K562 (cell line): ENCODE measurements around the gene FKBP8. TPM values are rescaled to one million over a fixed set of nuclear protein-coding genes. Genes with fewer than 3 reads are reported as not detected.
A peak's percentile ranks its signal among the peaks of the same experiment; 100 is the strongest.

Experiments used
- EGR1 ChIP-seq: fragments of 450-650 bp; conservative IDR thresholded peaks from 2 replicates; pipeline ENCODE4 v1.6.1; 2017; ENCODE audit warnings: mild to moderate bottlenecking
- MBD2 ChIP-seq: sonication (generic); IDR thresholded peaks from 2 replicates; pipeline ENCODE4 v1.6.1; 2016; ENCODE audit warnings: low read depth, borderline replicate concordance
- SREBF1 ChIP-seq: fragments of 150-350 bp; IDR thresholded peaks from 2 replicates; pipeline ENCODE4 v1.6.1; 2014; ENCODE audit warnings: antibody characterized with exemption, low read depth, low read length, borderline replicate concordance
- ZZZ3 ChIP-seq: fragments of 450-650 bp; IDR thresholded peaks from 2 replicates; pipeline ENCODE4 v1.6.1; 2016; ENCODE audit warnings: antibody characterized with exemption, mild to moderate bottlenecking, moderate library complexity
- polyA plus RNA-seq, 8 experiments: library from polyadenylated mRNA; depleted of rRNA in 4 of 8; stranded (reverse) in 5 of 8; unstranded in 3 of 8; fragments of >200 nt; fragmentation: Nextera tagmentation in 2 of 8; fragmentation: Illumina TruSeq in 1 of 8; extraction: Ambion mirVana in 2 of 8; extraction: Trizol in 1 of 8; gene quantifications; 2 replicates each; pipeline versions ENCODE4 v1.2.1 to v1.2.3, GENCODE V29; 2011 to 2014; ENCODE audit warnings: inconsistent platforms in 1 of 8, missing spikeins in 1 of 8
- total RNA-seq, 7 experiments: library from RNA; depleted of rRNA in 6 of 7; stranded (reverse); fragments of >200 nt in 6 of 7; fragmentation: Illumina TruSeq in 2 of 7; extraction: Trizol in 2 of 7; gene quantifications; 2 replicates each; pipeline versions ENCODE4 v1.2.1 to v1.2.3, GENCODE V29; 2011 to 2021; ENCODE audit warnings: low replicate concordance in 1 of 7
- TF ChIP-seq, protein P1 (sequence below): sonication (generic); formaldehyde crosslinking; IDR thresholded peaks from 2 replicates; pipeline ENCODE4 v1.8.0; 2022; ENCODE audit warnings: mild to moderate bottlenecking, missing genetic modification reagents
- TF ChIP-seq, protein P2 (sequence below): fragments of 250-450 bp; sonication (Bioruptor Pico); IDR thresholded peaks from 2 replicates; pipeline ENCODE4 v1.5.0; 2021; ENCODE audit warnings: mild to moderate bottlenecking, moderate library complexity
- TF ChIP-seq, protein P3 (sequence below): fragments of 200-800 bp; sonication (Bioruptor generic); IDR thresholded peaks from 2 replicates; pipeline ENCODE4 v1.6.1; 2017; ENCODE audit warnings: missing genetic modification characterization, missing compliant biosample characterization

The FKBP8 gene
- total and polyA plus RNA-seq, 9 of the 15 experiments (the other 6 are each of a cell fraction or from before 2014, with no cell fraction given) = 0.46 to 236 (median 104) TPM

DNA sequence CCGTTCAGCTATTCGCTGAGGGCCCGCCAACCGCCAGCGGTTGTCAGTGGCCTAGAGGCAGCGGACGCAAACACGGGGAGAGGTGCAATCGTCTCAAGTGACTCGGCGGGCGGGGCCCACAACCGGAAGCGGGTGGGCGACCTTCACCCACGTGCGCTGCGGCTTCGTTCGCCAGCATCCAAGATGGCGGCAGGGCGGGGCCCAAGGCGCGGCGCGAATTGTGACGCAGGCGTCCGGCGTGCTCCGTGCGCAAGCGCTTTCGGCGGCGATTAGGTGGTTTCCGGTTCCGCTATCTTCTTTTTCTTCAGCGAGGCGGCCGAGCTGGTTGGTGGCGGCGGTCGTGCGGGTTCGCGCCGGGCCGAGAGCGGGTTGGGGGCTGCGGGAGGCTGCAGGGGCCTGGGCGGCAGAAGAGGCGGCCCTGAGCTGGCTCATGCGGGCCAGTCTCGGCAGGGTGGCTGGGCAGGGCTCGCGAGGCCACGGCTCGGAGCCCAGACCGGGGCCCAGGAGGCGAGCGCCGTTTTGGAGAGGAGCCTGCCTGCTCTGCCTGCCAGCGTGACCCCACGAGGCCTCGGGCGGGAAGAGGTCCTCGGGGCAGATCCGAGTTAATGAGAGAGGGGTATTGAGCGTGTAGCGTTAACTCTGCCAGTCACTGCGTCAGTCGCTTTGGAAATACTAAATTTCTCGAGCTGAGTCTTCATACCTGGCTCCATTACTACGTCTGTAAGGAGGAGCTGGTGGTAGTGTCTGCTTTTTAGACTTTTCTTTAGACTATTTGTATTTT is 28.4 kb upstream of the FKBP8 start, which contains the start of gene UBA52 (continued):
- TF ChIP-seq, protein P1, sequence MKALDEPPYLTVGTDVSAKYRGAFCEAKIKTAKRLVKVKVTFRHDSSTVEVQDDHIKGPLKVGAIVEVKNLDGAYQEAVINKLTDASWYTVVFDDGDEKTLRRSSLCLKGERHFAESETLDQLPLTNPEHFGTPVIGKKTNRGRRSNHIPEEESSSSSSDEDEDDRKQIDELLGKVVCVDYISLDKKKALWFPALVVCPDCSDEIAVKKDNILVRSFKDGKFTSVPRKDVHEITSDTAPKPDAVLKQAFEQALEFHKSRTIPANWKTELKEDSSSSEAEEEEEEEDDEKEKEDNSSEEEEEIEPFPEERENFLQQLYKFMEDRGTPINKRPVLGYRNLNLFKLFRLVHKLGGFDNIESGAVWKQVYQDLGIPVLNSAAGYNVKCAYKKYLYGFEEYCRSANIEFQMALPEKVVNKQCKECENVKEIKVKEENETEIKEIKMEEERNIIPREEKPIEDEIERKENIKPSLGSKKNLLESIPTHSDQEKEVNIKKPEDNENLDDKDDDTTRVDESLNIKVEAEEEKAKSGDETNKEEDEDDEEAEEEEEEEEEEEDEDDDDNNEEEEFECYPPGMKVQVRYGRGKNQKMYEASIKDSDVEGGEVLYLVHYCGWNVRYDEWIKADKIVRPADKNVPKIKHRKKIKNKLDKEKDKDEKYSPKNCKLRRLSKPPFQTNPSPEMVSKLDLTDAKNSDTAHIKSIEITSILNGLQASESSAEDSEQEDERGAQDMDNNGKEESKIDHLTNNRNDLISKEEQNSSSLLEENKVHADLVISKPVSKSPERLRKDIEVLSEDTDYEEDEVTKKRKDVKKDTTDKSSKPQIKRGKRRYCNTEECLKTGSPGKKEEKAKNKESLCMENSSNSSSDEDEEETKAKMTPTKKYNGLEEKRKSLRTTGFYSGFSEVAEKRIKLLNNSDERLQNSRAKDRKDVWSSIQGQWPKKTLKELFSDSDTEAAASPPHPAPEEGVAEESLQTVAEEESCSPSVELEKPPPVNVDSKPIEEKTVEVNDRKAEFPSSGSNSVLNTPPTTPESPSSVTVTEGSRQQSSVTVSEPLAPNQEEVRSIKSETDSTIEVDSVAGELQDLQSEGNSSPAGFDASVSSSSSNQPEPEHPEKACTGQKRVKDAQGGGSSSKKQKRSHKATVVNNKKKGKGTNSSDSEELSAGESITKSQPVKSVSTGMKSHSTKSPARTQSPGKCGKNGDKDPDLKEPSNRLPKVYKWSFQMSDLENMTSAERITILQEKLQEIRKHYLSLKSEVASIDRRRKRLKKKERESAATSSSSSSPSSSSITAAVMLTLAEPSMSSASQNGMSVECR (CRISPR knock-in tag) = peak; percentile 99
- TF ChIP-seq, protein P2, sequence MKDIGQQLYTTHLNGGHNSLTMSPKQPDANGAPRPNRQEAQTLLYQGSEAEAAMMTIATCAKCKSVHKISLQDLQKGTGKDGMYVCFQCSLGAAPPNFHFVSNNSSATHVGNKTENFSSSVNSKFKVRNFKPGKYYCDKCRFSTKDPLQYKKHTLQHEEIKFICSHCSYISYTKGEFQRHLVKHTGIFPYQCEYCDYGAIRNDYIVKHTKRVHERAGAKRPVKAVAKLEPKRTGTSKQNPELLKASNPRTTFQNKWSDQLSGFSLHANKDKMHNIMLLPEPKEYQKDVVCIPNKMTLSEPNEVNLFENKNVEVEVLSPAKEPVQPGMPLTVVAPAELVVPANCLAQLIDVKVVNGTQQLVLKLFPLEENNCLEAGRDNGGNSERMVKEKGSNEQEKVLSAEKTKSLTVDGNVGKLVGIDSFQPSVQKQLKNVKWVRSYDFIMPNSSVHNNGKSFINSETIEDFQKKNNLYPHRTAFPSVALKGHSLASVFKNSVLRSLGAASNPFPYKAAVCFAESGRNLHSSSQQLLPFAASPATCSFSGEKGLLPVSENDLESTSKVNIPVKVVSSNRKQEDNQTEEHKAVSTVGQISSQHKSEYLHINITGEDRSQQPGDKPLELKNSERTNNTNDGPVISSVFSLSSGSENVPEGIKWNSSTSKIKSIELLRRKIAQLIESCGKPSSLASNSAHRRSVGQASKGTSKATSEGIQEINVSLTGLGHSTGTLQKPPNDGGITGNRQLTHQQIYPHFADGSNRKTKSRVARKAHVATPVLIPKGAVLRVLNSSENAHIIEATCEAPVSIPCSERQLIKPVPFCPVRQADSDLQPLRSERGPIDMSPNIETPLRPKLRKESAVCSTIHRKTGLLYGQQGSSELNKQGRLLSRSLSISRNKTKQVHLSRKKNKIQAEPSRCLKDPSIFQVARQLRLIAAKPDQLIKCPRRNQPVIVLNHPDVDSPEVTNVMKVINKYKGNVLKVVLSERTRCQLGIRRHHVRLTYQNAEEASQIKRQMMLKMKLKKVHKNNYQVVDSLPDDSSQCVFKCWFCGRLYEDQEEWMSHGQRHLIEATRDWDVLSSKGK (CRISPR knock-in tag) = no peak
- no peak for TF ChIP-seq ZZZ3
- peak; percentile 87 for TF ChIP-seq MBD2
- TF ChIP-seq, protein P3, sequence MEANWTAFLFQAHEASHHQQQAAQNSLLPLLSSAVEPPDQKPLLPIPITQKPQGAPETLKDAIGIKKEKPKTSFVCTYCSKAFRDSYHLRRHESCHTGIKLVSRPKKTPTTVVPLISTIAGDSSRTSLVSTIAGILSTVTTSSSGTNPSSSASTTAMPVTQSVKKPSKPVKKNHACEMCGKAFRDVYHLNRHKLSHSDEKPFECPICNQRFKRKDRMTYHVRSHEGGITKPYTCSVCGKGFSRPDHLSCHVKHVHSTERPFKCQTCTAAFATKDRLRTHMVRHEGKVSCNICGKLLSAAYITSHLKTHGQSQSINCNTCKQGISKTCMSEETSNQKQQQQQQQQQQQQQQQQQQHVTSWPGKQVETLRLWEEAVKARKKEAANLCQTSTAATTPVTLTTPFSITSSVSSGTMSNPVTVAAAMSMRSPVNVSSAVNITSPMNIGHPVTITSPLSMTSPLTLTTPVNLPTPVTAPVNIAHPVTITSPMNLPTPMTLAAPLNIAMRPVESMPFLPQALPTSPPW = peak; percentile 95
- no peak for TF ChIP-seq SREBF1
- TF ChIP-seq EGR1 = peak; percentile 94
